Glutamatergic neuron (in vitro differentiated cells): ENCODE measurements around the gene SIN3B. TPM values are rescaled to one million over a fixed set of nuclear protein-coding genes. Genes with fewer than 3 reads are reported as not detected.
A peak's percentile ranks its signal among the peaks of the same experiment; 100 is the strongest.

Experiments
- DNase-seq: peaks from one replicate; pipeline ENCODE4 v3.0.0; 2022
- H3K27ac Mint-ChIP-seq: one replicate; pipeline ENCODE4 v1.8.0; 2020; ENCODE audit warnings: mild to moderate bottlenecking, mixed read lengths, inconsistent platforms; ENCODE audit not compliant: unreplicated experiment
- H3K27me3 Mint-ChIP-seq: one replicate; pipeline ENCODE4 v1.8.0; 2020; ENCODE audit warnings: mild to moderate bottlenecking, moderate library complexity, mixed read lengths, inconsistent platforms; ENCODE audit not compliant: unreplicated experiment
- H3K36me3 Mint-ChIP-seq: one replicate; pipeline ENCODE4 v1.8.0; 2020; ENCODE audit warnings: mild to moderate bottlenecking, mixed read lengths, inconsistent platforms; ENCODE audit not compliant: unreplicated experiment
- H3K4me1 Mint-ChIP-seq: one replicate; pipeline ENCODE4 v1.8.0; 2020; ENCODE audit warnings: mild to moderate bottlenecking, low read depth, mixed read lengths, inconsistent platforms; ENCODE audit not compliant: unreplicated experiment
- H3K4me3 Mint-ChIP-seq: one replicate; pipeline ENCODE4 v1.8.0; 2020; ENCODE audit warnings: mild to moderate bottlenecking, mixed read lengths, inconsistent platforms; ENCODE audit not compliant: unreplicated experiment
- H3K9me3 Mint-ChIP-seq: one replicate; pipeline ENCODE4 v1.8.0; 2020; ENCODE audit warnings: mild to moderate bottlenecking, moderate library complexity, mixed read lengths, inconsistent platforms; ENCODE audit not compliant: unreplicated experiment
- total RNA-seq: library from RNA; stranded (reverse); fragmentation: NEBNext Ultra II Directional; extraction: Animal tissue kit (Norgen Biotek cat#: 25700); gene quantifications from one replicate; pipeline ENCODE4 v1.2.1, GENCODE V29; 2021; ENCODE audit not compliant: unreplicated experiment
- TF ChIP-seq, protein P1 (sequence below): fragments of 200-600 bp; sonication (generic); IDR thresholded peaks from one replicate; pipeline ENCODE4 v1.5.0; 2021; ENCODE audit not compliant: partially characterized antibody, unreplicated experiment

SIN3B gene
- total RNA-seq, 1 donor from 2014 or later, result 97.9 TPM

DNA sequence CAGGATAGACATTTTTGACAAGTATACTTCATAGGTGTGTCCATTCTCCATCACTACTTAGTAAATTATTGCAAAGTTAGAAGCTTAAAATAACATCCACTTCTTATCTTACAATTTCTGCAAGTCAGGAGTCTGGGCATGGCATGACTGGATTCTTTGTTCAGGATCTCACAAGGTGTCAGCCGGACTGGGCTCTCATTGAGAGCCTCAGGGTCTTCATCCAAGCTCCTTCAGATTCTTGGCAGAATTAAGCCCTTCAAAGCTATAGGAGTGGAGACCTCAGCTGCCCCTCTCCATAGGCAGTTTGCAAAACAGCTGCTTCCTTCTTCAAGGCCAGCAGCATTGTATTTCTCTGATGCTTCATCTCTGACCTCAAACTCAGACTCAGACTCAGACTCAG is 9.1 kb upstream of the SIN3B start:
- Mint-ChIP-seq H3K9me3 (peaks cover 6% of the 10 kb centered on the region), H3K36me3 (peaks cover 8% of the 10 kb centered on the region), H3K4me1 (no peaks in the 10 kb centered on the region), H3K4me3 (no peak overlapping the region), H3K27ac (no peak overlapping the region), H3K27me3 (peaks cover 2% of the 10 kb centered on the region)
- no peak for DNase-seq
- TF ChIP-seq, protein P1, sequence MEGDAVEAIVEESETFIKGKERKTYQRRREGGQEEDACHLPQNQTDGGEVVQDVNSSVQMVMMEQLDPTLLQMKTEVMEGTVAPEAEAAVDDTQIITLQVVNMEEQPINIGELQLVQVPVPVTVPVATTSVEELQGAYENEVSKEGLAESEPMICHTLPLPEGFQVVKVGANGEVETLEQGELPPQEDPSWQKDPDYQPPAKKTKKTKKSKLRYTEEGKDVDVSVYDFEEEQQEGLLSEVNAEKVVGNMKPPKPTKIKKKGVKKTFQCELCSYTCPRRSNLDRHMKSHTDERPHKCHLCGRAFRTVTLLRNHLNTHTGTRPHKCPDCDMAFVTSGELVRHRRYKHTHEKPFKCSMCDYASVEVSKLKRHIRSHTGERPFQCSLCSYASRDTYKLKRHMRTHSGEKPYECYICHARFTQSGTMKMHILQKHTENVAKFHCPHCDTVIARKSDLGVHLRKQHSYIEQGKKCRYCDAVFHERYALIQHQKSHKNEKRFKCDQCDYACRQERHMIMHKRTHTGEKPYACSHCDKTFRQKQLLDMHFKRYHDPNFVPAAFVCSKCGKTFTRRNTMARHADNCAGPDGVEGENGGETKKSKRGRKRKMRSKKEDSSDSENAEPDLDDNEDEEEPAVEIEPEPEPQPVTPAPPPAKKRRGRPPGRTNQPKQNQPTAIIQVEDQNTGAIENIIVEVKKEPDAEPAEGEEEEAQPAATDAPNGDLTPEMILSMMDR, result no peak

DNA sequence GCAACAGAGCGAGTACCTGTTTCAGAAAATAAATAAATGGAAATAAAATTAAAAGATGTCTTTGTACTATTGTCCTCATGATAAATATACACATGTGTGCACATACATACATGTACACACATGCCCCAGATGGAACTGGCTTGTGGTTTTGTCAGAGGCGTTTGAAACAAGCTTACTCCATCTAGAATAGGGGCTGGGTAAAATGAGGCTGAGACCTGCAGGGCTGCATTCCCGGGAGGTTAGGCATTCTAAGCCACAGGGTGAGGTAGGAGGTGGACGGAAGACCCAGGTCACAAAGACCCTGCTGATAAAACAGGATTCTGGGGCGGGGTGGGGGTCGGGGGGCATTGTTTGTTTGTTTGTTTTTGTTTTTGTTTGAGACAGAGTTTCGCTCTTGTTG is 8.1 kb upstream of the SIN3B start:
- peaks cover 2% of the 10 kb centered on the region for H3K9me3 Mint-ChIP-seq
- no peak for DNase-seq

DNA sequence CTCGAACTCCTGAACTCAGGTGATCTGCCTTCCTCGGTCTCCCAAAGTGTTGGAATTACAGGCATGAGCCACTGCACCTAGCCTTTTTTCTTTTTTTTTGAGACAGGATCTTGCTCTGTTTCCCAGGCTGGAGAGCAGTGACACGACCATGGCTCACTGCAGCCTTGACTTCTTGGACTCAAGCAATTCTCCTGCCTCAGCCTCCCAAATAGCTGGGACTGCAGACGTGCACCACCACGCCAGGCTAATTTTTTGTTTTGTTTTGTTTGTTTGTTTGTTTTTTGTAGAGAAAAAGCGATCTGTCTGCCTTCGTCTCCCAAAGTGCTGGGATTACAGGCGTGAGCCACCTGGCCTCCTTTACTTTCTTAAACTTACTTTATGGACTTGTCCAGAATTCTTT is 6.5 kb upstream of the SIN3B start:
- Mint-ChIP-seq H3K36me3 (no peaks in the 10 kb centered on the region), H3K27ac (no peak overlapping the region), H3K27me3 (peaks cover 6% of the 10 kb centered on the region), H3K4me1 (peaks cover 2% of the 10 kb centered on the region), H3K9me3 (peaks cover 6% of the 10 kb centered on the region), H3K4me3 (no peak overlapping the region)
- no peak for DNase-seq
- TF ChIP-seq, protein P1, result no peak

More for the DNA sequence above, 8.1 kb upstream of the SIN3B start:
- Mint-ChIP-seq H3K4me3 (no peak overlapping the region), H3K27ac (no peak overlapping the region), H3K36me3 (no peaks in the 10 kb centered on the region), H3K4me1 (peaks cover 2% of the 10 kb centered on the region), H3K27me3 (peaks cover 2% of the 10 kb centered on the region)
- TF ChIP-seq, protein P1, result no peak

- TF ChIP-seq, protein P1, result no peak
- peaks cover 12% of the 10 kb centered on the region for H3K9me3 Mint-ChIP-seq
- H3K4me3 Mint-ChIP-seq, result peak overlapping the region; percentile 18
- H3K36me3 Mint-ChIP-seq, result no peaks in the 10 kb centered on the region
- peaks cover 6% of the 10 kb centered on the region for H3K27me3 Mint-ChIP-seq
- DNase-seq, result no peak
- peaks cover 2% of the 10 kb centered on the region for H3K4me1 Mint-ChIP-seq
- no peak overlapping the region for H3K27ac Mint-ChIP-seq
Observed at GRCh38 chr19:16824658-16825311, 4.4 kb upstream of the SIN3B start.

GRCh38 chr19:16825312-16826052 is 3.7 kb upstream of the SIN3B start:
- H3K4me1 Mint-ChIP-seq, result peaks cover 3% of the 10 kb centered on the region
- H3K27ac Mint-ChIP-seq, result no peak overlapping the region
- no peaks in the 10 kb centered on the region for H3K36me3 Mint-ChIP-seq
- TF ChIP-seq, protein P1, result no peak
- peak overlapping the region; percentile 18 for H3K4me3 Mint-ChIP-seq
- no peak for DNase-seq
- H3K27me3 Mint-ChIP-seq, result peaks cover 6% of the 10 kb centered on the region
- H3K9me3 Mint-ChIP-seq, result peaks cover 12% of the 10 kb centered on the region
